HG03558 (cell line): ENCODE data around the gene GPN2.
"Not testable (repeated sequence)": the region's sequence is repeated elsewhere in the genome, so short reads cannot be mapped to it uniquely, and the experiment has no call there.

Experiments
- ATAC-seq: cut with Tn5 transposase; IDR thresholded peaks from one replicate; pipeline ENCODE4 v1.9.1; 2021; ENCODE audit warnings: moderate number of reproducible peaks; ENCODE audit not compliant: unreplicated experiment; ENCODE audit errors: extremely low read depth

GPN2 gene

GRCh38 chr1:26838474-26839338 lies 51.4 kb downstream of the GPN2 start:
- ATAC-seq = peak; percentile 81

- not testable (repeated sequence) for ATAC-seq
These were observed 52.4 kb downstream of the GPN2 start for GRCh38 chr1:26837665-26838064.

- ATAC-seq = no peak
These were observed 56.4 kb downstream of the GPN2 start for GRCh38 chr1:26833432-26834405.

GRCh38 chr1:26832249-26832960 lies 57.7 kb downstream of the GPN2 start:
- no peak for ATAC-seq

- ATAC-seq = no peak
These were observed 58.4 kb downstream of the GPN2 start for GRCh38 chr1:26831546-26832248.

GRCh38 chr1:26831059-26831458 lies 59.0 kb downstream of the GPN2 start:
- ATAC-seq = no peak

- no peak for ATAC-seq
These were observed 60.7 kb downstream of the GPN2 start for GRCh38 chr1:26829184-26829911.

- no peak for ATAC-seq
These were observed 61.6 kb downstream of the GPN2 start for GRCh38 chr1:26828411-26828991.

- no peak for ATAC-seq
These were observed 62.4 kb downstream of the GPN2 start for GRCh38 chr1:26827663-26828062.

GRCh38 chr1:26827106-26827604 lies 62.9 kb downstream of the GPN2 start:
- no peak for ATAC-seq

- ATAC-seq = peak; percentile 35
These were observed 63.6 kb downstream of the GPN2 start, which contains the start of gene ZDHHC18 for GRCh38 chr1:26826261-26827105. Gene ZDHHC18 (plus strand): TSS chr1:26826688. CDS start chr1:26826805, 117 bp downstream.
